Inferior parietal cortex (tissue), 1 donor: ENCODE results near the gene CUEDC1.

Experiments
- DNase-seq: peaks from one replicate; pipeline ENCODE4 v3.0.0-alpha.2; 2016; ENCODE audit errors: extremely low spot score

The CUEDC1 gene

GRCh38 chr17:57876023-57876865, 79.0 kb downstream of the CUEDC1 start:
- no peak for DNase-seq

- peak; percentile 69 for DNase-seq
These were observed 79.8 kb downstream of the CUEDC1 start for GRCh38 chr17:57875290-57876022.

GRCh38 chr17:57874434-57875289, 80.5 kb downstream of the CUEDC1 start:
- peak; percentile 71 for DNase-seq

GRCh38 chr17:57874058-57874419, 81.2 kb downstream of the CUEDC1 start:
- DNase-seq, result no peak

GRCh38 chr17:57873261-57874057, 81.8 kb downstream of the CUEDC1 start:
- no peak for DNase-seq

GRCh38 chr17:57872536-57872935, 82.7 kb downstream of the CUEDC1 start:
- DNase-seq, result no peak

- no peak for DNase-seq
These were observed 83.3 kb downstream of the CUEDC1 start for GRCh38 chr17:57871863-57872262.

GRCh38 chr17:57871155-57871554, 84.1 kb downstream of the CUEDC1 start:
- no peak for DNase-seq

GRCh38 chr17:57870283-57870635, 85.0 kb downstream of the CUEDC1 start:
- DNase-seq, result no peak

- no peak for DNase-seq
These were observed 85.5 kb downstream of the CUEDC1 start for GRCh38 chr17:57869617-57870282.

- DNase-seq, result no peak
These were observed 86.1 kb downstream of the CUEDC1 start for GRCh38 chr17:57868910-57869616.

GRCh38 chr17:57868007-57868909, 87.0 kb downstream of the CUEDC1 start:
- no peak for DNase-seq

GRCh38 chr17:57867126-57867525, 88.1 kb downstream of the CUEDC1 start:
- DNase-seq, result no peak

- no peak for DNase-seq
These were observed 88.5 kb downstream of the CUEDC1 start for GRCh38 chr17:57866723-57867122.

GRCh38 chr17:57866319-57866718, 88.9 kb downstream of the CUEDC1 start:
- no peak for DNase-seq

- DNase-seq, result no peak
These were observed 90.9 kb downstream of the CUEDC1 start for GRCh38 chr17:57864273-57864672.

GRCh38 chr17:57862694-57863667, 92.2 kb downstream of the CUEDC1 start:
- DNase-seq, result peak; percentile 43
